Neutrophil (primary cell): Measurements from ENCODE around the gene ARHGAP32.
"Not testable (repeated sequence)": the region's sequence is repeated elsewhere in the genome, so short reads cannot be mapped to it uniquely, and the experiment has no call there.

Source experiments
- H3K27ac ChIP-seq: fragments of 200-600 bp; sonication (generic); 2 replicates; pipeline ENCODE4 v1.5.1; 2016; ENCODE audit warnings: mild to moderate bottlenecking, moderate library complexity
- H3K27me3 ChIP-seq: fragments of 200-600 bp; sonication (generic); 2 replicates; pipeline ENCODE4 v1.6.0; 2016; ENCODE audit warnings: mild to moderate bottlenecking
- H3K36me3 ChIP-seq: fragments of 200-600 bp; sonication (generic); 2 replicates; pipeline ENCODE4 v1.5.1; 2017
- H3K4me1 ChIP-seq, 2 experiments: fragments of 200-600 bp in 1 of 2; sonication (generic) in 1 of 2; 1 replicate in 1 of 2; 2 replicates in 1 of 2; pipeline versions ENCODE4 v1.5.1 to v1.6.1; 2013 to 2016; ENCODE audit warnings: low read depth in 1 of 2, low read length in 1 of 2, mild to moderate bottlenecking in 1 of 2, moderate library complexity in 1 of 2; ENCODE audit not compliant: control insufficient read depth in 1 of 2, insufficient read depth in 1 of 2
- H3K4me3 ChIP-seq, 2 experiments: fragments of 200-600 bp in 1 of 2; sonication (generic) in 1 of 2; 1 replicate in 1 of 2; 2 replicates in 1 of 2; pipeline ENCODE4 v1.5.1; 2013 to 2016; ENCODE audit warnings: low read depth in 1 of 2, low read length in 1 of 2, mild to moderate bottlenecking in 1 of 2, moderate library complexity in 1 of 2
- H3K9me3 ChIP-seq: fragments of 200-600 bp; sonication (generic); 2 replicates; pipeline ENCODE4 v1.5.1; 2016
- TF ChIP-seq, protein P1 (sequence below): fragments of 200-600 bp; sonication (generic); IDR thresholded peaks from 2 replicates; pipeline ENCODE4 v1.5.1; 2016; ENCODE audit warnings: antibody characterized with exemption

The ARHGAP32 gene

DNA sequence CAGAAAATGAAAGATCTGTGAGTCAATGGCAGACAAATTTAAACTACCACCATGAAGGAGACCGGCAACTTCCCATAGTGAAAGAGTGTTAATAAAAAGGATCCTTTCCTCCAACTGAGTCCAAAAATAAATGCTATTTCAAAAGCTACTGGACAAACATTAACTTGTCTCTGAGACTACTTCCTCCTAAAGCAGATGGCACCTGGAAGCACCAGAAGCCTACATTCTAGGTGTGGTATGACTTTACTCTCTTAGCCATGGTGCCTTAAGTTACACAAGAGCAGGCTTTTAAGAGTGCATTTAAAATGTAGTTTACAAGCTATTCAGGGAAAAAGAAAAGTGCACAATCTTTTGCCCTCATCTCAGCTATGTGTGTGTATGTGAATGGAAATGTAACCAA is 2.5 kb downstream of the ARHGAP32 start:
- Histone ChIP-seq H3K27ac (no peak overlapping the region), H3K4me3 (no peak overlapping the region), H3K9me3 (no peaks in the 10 kb centered on the region), H3K4me1 (peaks cover 0 to 4% of the 10 kb centered on the region in 2 experiments), H3K27me3 (no peaks in the 10 kb centered on the region), H3K36me3 (no peaks in the 10 kb centered on the region)
- TF ChIP-seq, protein P1, sequence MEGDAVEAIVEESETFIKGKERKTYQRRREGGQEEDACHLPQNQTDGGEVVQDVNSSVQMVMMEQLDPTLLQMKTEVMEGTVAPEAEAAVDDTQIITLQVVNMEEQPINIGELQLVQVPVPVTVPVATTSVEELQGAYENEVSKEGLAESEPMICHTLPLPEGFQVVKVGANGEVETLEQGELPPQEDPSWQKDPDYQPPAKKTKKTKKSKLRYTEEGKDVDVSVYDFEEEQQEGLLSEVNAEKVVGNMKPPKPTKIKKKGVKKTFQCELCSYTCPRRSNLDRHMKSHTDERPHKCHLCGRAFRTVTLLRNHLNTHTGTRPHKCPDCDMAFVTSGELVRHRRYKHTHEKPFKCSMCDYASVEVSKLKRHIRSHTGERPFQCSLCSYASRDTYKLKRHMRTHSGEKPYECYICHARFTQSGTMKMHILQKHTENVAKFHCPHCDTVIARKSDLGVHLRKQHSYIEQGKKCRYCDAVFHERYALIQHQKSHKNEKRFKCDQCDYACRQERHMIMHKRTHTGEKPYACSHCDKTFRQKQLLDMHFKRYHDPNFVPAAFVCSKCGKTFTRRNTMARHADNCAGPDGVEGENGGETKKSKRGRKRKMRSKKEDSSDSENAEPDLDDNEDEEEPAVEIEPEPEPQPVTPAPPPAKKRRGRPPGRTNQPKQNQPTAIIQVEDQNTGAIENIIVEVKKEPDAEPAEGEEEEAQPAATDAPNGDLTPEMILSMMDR = no peak

DNA sequence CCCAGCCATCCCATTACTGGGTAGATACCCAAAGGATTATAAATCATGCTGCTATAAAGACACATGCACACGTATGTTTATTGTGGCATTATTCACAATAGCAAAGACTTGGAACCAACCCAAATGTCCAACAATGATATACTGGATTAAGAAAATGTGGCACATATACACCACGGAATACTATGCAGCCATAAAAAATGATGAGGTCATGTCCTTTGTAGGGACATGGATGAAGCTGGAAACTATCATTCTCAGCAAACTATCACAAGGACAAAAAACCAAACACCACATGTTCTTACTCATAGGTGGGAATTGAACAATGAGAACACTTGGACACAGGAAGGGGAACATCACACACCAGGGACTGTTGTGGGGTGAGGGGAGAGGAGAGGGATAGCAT is 7.0 kb downstream of the ARHGAP32 start:
- not testable (repeated sequence) for H3K9me3 ChIP-seq, H3K36me3 ChIP-seq, H3K27me3 ChIP-seq, H3K4me1 ChIP-seq, H3K27ac ChIP-seq, H3K4me3 ChIP-seq

DNA sequence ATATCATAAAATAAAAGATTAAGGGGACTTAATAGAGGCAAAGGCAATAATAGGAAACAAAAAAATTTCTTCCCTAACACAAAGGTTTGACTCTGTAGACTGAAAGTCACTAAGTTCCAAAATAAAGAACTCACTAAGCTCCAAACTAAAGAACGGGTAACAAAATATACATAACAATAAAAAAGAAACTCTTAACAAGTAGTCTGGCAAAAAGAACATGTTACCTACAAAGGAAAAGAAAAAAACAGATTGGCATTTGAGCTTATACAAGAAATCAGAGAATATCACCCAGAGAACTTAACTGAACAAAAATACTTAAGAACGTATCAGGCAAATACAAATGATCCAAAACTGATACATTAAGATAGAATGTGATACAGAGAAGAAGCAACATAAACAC is 7.5 kb downstream of the ARHGAP32 start:
- Histone ChIP-seq H3K27me3 (no peaks in the 10 kb centered on the region), H3K4me3 (no peak overlapping the region), H3K36me3 (no peaks in the 10 kb centered on the region), H3K27ac (no peak overlapping the region), H3K4me1 (no peaks in the 10 kb centered on the region), H3K9me3 (no peaks in the 10 kb centered on the region)
- TF ChIP-seq, protein P1 = no peak

DNA sequence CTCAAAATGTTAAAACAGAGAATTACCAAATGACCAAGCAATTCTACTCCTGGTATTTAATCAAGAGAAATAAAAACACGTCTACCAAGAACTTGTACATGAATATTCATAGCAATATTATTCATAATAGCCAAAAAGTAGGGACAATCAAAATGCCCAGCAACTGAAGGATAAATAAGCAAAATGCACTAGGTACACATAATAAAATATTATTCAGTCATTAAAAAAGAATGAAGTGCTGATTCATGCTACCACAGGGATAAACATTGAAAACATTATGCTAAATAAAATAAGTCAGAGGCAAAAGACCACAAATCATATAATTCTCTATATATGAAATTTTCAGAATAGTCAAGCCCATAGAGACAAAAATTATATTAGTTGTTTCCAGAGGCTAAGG is 24.8 kb downstream of the ARHGAP32 start:
- H3K36me3 ChIP-seq = no peaks in the 10 kb centered on the region
- TF ChIP-seq, protein P1 = no peak
- H3K4me1 ChIP-seq = no peaks in the 10 kb centered on the region
- H3K4me3 ChIP-seq = no peak overlapping the region
- H3K9me3 ChIP-seq = no peaks in the 10 kb centered on the region
- no peak overlapping the region for H3K27ac ChIP-seq
- H3K27me3 ChIP-seq = no peaks in the 10 kb centered on the region

DNA sequence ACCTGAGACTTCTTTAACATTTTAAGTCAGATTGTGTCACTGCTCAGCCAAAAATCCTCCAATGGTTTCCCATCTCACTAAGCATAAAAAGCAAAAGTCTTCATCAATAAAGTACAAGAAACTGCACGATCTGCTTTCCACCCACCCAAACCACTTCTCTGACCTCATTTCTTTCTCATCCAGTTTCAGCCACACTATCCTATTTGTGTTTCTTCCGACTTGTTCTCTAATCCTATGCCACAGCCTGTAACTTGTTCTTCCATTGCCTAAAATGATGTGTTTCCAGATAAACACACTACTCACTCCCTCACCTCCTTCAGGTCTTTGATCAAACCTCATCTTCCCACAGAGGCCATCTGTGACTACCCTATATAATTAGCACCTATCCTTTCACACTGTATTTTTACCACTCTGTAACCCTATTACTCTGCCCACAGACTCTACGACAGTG is 28.4 kb downstream of the ARHGAP32 start:
- H3K27me3 ChIP-seq = no peaks in the 10 kb centered on the region
- H3K36me3 ChIP-seq = no peaks in the 10 kb centered on the region
- no peaks in the 10 kb centered on the region for H3K4me1 ChIP-seq
- no peak overlapping the region for H3K27ac ChIP-seq
- H3K9me3 ChIP-seq = no peaks in the 10 kb centered on the region
- TF ChIP-seq, protein P1 = no peak
- H3K4me3 ChIP-seq = no peak overlapping the region

DNA sequence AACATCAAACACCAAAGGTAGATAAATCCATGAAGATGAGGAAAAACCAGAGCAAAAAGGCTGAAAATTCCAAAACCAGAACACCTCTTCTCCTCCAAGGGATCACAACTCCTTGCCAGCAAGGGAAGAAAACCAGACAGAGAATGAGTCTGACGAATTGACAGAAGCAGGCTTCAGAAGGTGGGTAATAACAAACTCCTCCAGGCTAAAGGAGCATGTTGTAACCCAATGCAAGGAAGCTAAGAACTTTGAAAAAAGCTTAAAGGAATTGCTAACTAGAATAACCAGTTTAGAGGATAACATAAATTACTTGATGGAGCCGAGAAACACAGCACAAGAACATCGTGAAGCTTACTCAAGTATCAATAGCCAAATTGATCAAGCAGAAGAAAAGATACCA is 35.0 kb downstream of the ARHGAP32 start:
- not testable (repeated sequence) for H3K27ac ChIP-seq, H3K27me3 ChIP-seq, H3K4me1 ChIP-seq, H3K36me3 ChIP-seq, H3K4me3 ChIP-seq, H3K9me3 ChIP-seq

DNA sequence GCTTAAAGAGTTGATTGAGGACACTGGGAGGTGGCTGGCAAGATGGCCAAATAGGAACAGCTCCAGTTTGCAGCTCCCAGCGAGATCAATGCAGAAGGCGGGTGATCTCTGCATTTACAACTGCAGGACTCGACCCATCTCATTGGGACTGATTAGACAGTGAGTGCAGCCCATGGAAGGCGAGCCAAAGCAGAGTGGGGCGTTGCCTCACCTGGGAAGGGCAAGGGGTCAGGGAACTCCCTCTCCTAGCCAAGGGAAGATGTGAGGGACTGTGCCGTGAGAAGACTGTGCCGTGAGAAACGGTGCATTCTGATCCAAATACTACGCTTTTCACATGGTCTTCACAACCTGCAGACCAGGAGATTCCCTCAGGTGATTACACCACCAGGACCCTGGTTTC is 36.4 kb downstream of the ARHGAP32 start:
- Histone ChIP-seq H3K36me3 (no peaks in the 10 kb centered on the region), H3K4me3 (no peak overlapping the region), H3K27ac (no peak overlapping the region), H3K9me3 (no peaks in the 10 kb centered on the region), H3K4me1 (no peaks in the 10 kb centered on the region), H3K27me3 (no peaks in the 10 kb centered on the region)
- TF ChIP-seq, protein P1 = no peak
